Tibial nerve (tissue), 4 donors: ENCODE results near the gene PLA2G2A.

Source experiments
- CTCF ChIP-seq, 5 experiments: fragments of 200-600 bp in 3 of 5; fragments of 450-650 bp in 2 of 5; sonication (generic) in 3 of 5; IDR thresholded peaks; one replicate each; pipeline ENCODE4 v1.5.1; 2016 to 2019; ENCODE audit warnings: antibody characterized with exemption in 5 of 5, mild to moderate bottlenecking in 3 of 5, moderate library complexity in 2 of 5
- EP300 ChIP-seq, 2 donors: sonication (generic); formaldehyde crosslinking; IDR thresholded peaks; one replicate each; pipeline ENCODE4 v1.6.1; 2017; ENCODE audit warnings: antibody characterized with exemption in 2 of 2, mild to moderate bottlenecking in 1 of 2
- POLR2A ChIP-seq, 2 donors: fragments of 450-650 bp; IDR thresholded peaks; one replicate each; pipeline ENCODE4 v1.6.1; 2017; ENCODE audit warnings: antibody characterized with exemption in 2 of 2, mild to moderate bottlenecking in 2 of 2, moderate library complexity in 2 of 2

DNA sequence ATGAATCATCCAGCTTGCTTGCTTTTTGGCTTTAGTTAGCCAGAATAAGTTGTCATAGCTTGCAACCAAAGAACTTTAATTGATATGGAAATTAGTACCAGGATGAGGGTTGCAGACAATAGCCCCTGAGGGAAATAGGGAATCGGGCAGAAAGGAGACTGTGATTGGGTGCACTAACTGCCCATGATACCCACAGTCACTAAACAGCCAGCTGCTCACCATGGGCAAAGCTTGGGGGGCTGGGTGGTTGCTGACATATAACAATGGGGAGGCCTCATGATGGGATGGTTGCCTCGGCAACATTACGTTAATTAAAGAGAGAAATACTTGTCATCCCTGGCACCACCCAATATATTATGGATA is 38.2 kb downstream of the PLA2G2A start:
- TF ChIP-seq CTCF (IDR thresholded peaks at IDR 0.05): no peak
- no peak for TF ChIP-seq POLR2A (IDR thresholded peaks at IDR 0.05)
- no peak for TF ChIP-seq EP300 (IDR thresholded peaks at IDR 0.05)
